IMR-90 (cell line): ENCODE results near the gene PRDM5. TPM values are rescaled to one million over a fixed set of nuclear protein-coding genes. Genes with fewer than 3 reads are reported as not detected.

Source experiments
- ATAC-seq: fragments of 200-7000 bp; cut with Tn5 transposase; 2 replicates; pipeline ENCODE4 v1.9.1; 2020; ENCODE audit warnings: low read depth, mild to moderate bottlenecking, moderate library complexity
- BruUV-seq: library from RNA; stranded (reverse); fragments of 400-500 nt; replicated peaks from 2 replicates; lab custom pipeline; 2021; lab: Mats Ljungman, UMichigan
- CTCF ChIA-PET: fragments of 300-600 bp; formaldehyde crosslinking; extraction: SDS; loops from one replicate; lab custom pipeline; 2021; ENCODE audit warnings: antibody characterized with exemption; lab: Yijun Ruan, JAX
- POLR2A ChIA-PET: fragments of 300-600 bp; sonication (Branson Sonifier 250); formaldehyde crosslinking; loops from one replicate; lab custom pipeline; 2022; ENCODE audit warnings: antibody characterized with exemption; ENCODE audit not compliant: unreplicated experiment; lab: Charles Lee
- DNase-seq: peaks from one replicate; pipeline ENCODE4 v3.0.0; 2013
- H2AFZ ChIP-seq: replicated peaks from 2 replicates; pipeline ENCODE3; 2013; ENCODE audit warnings: low read length, mild to moderate bottlenecking; ENCODE audit not compliant: poor library complexity
- H2AK5ac ChIP-seq: 2 replicates; pipeline ENCODE4 v1.6.1; 2013; ENCODE audit warnings: low read depth, low read length, inconsistent platforms
- H2AK9ac ChIP-seq: replicated peaks from 2 replicates; pipeline ENCODE3; 2013; ENCODE audit warnings: mild to moderate bottlenecking, low read depth, low read length, moderate library complexity; ENCODE audit not compliant: poor library complexity
- H2BK120ac ChIP-seq: 2 replicates; pipeline ENCODE4 v1.6.1; 2013; ENCODE audit warnings: low read depth, low read length, inconsistent platforms
- H2BK15ac ChIP-seq: 3 replicates; pipeline ENCODE4 v1.6.1; 2013; ENCODE audit warnings: low read depth, low read length, inconsistent platforms
- H2BK20ac ChIP-seq: 2 replicates; pipeline ENCODE4 v1.6.1; 2013; ENCODE audit warnings: low read depth, mild to moderate bottlenecking, inconsistent platforms, low read length, moderate library complexity
- H2BK5ac ChIP-seq: 2 replicates; pipeline ENCODE4 v1.6.1; 2013; ENCODE audit warnings: mild to moderate bottlenecking, low read depth, low read length, inconsistent platforms; ENCODE audit not compliant: poor library complexity, severe bottlenecking
- H3K14ac ChIP-seq: replicated peaks from 2 replicates; pipeline ENCODE4 v1.6.1; 2013; ENCODE audit warnings: low read depth, low read length, inconsistent platforms
- H3K18ac ChIP-seq: 2 replicates; pipeline ENCODE4 v1.6.1; 2013; ENCODE audit warnings: low read depth, low read length, control low read depth
- H3K23ac ChIP-seq: 2 replicates; pipeline ENCODE4 v1.6.1; 2013; ENCODE audit warnings: low read depth, low read length, inconsistent platforms
- H3K27ac ChIP-seq: 2 replicates; pipeline ENCODE4 v1.5.1; 2013; ENCODE audit warnings: mild to moderate bottlenecking, control low read depth, low read length; ENCODE audit not compliant: insufficient read depth
- H3K27me3 ChIP-seq: 2 replicates; pipeline ENCODE4 v1.6.1; 2013; ENCODE audit warnings: low read length; ENCODE audit not compliant: control insufficient read depth, insufficient read depth
- H3K36me3 ChIP-seq: 2 replicates; pipeline ENCODE4 v1.6.1; 2013; ENCODE audit warnings: low read length, mixed read lengths; ENCODE audit not compliant: control insufficient read depth, insufficient read depth
- H3K4ac ChIP-seq: 2 replicates; pipeline ENCODE4 v1.6.1; 2013; ENCODE audit warnings: low read depth, low read length, inconsistent platforms
- H3K4me1 ChIP-seq: 2 replicates; pipeline ENCODE4 v1.6.1; 2013; ENCODE audit warnings: low read length, mixed read lengths; ENCODE audit not compliant: control insufficient read depth, insufficient read depth
- H3K4me2 ChIP-seq: 2 replicates; pipeline ENCODE4 v1.6.1; 2013; ENCODE audit warnings: low read depth, mild to moderate bottlenecking, control low read depth, low read length, moderate library complexity
- H3K4me3 ChIP-seq: 2 replicates; pipeline ENCODE4 v1.5.1; 2013; ENCODE audit warnings: low read depth, mild to moderate bottlenecking, control low read depth, low read length, moderate library complexity; ENCODE audit not compliant: insufficient read depth
- H3K56ac ChIP-seq: 2 replicates; pipeline ENCODE4 v1.6.1; 2013; ENCODE audit warnings: low read length, inconsistent platforms; ENCODE audit not compliant: insufficient read depth; ENCODE audit errors: extremely low read depth
- H3K79me1 ChIP-seq, 2 experiments: 2 replicates each; pipeline ENCODE4 v1.6.1; 2013; ENCODE audit warnings: low read length in 2 of 2, inconsistent platforms in 1 of 2, low read depth in 1 of 2
- H3K9ac ChIP-seq: 2 replicates; pipeline ENCODE4 v1.6.1; 2013; ENCODE audit warnings: low read depth, low read length, control low read depth
- H3K9me1 ChIP-seq: 2 replicates; pipeline ENCODE4 v1.6.1; 2013; ENCODE audit warnings: low read length, inconsistent platforms; ENCODE audit not compliant: insufficient read depth
- H3K9me3 ChIP-seq: 2 replicates; pipeline ENCODE4 v1.6.1; 2013; ENCODE audit warnings: low read length; ENCODE audit not compliant: control insufficient read depth, insufficient read depth
- H4K20me1 ChIP-seq: 2 replicates; pipeline ENCODE4 v1.6.1; 2013; ENCODE audit warnings: low read length, inconsistent platforms; ENCODE audit not compliant: insufficient read depth
- H4K5ac ChIP-seq: 2 replicates; pipeline ENCODE4 v1.6.1; 2013; ENCODE audit warnings: mild to moderate bottlenecking, low read depth, low read length, control low read depth
- H4K8ac ChIP-seq, 2 experiments: 2 replicates each; pipeline ENCODE4 v1.6.1; 2013; ENCODE audit warnings: low read depth in 2 of 2, low read length in 2 of 2, control low read depth in 1 of 2, inconsistent platforms in 1 of 2
- H4K91ac ChIP-seq: 2 replicates; pipeline ENCODE4 v1.6.1; 2013; ENCODE audit warnings: low read depth, low read length, inconsistent platforms; ENCODE audit not compliant: insufficient read depth
- BHLHE40 ChIP-seq: fragments of 150-350 bp; IDR thresholded peaks from 2 replicates; pipeline ENCODE4 v1.6.1; 2016; ENCODE audit warnings: mild to moderate bottlenecking, low read depth, low read length
- CEBPB ChIP-seq: IDR thresholded peaks from 2 replicates; pipeline ENCODE4 v1.6.1; 2012; ENCODE audit warnings: low read depth, low read length, improper control_type of control experiment
- CHD1 ChIP-seq: IDR thresholded peaks from 2 replicates; pipeline ENCODE4 v1.6.1; 2012; ENCODE audit warnings: low read depth, low read length, improper control_type of control experiment
- CTCF ChIP-seq: conservative IDR thresholded peaks from 2 replicates; pipeline ENCODE4 v1.5.1; 2012; ENCODE audit warnings: mild to moderate bottlenecking, low read depth, low read length, improper control_type of control experiment
- ELK1 ChIP-seq: fragments of 150-350 bp; IDR thresholded peaks from 2 replicates; pipeline ENCODE4 v1.6.1; 2016; ENCODE audit warnings: low read depth, mild to moderate bottlenecking, low read length, moderate library complexity, borderline replicate concordance
- FOS ChIP-seq: fragments of 150-350 bp; IDR thresholded peaks from 2 replicates; pipeline ENCODE4 v1.6.1; 2016; ENCODE audit warnings: low read depth, low read length
- MAFK ChIP-seq: IDR thresholded peaks from 2 replicates; pipeline ENCODE4 v1.6.1; 2012; ENCODE audit warnings: low read depth, low read length, improper control_type of control experiment
- MAZ ChIP-seq: IDR thresholded peaks from 2 replicates; pipeline ENCODE4 v1.6.1; 2012; ENCODE audit warnings: low read depth, mild to moderate bottlenecking, low read length, improper control_type of control experiment, moderate library complexity, borderline replicate concordance
- MXI1 ChIP-seq: IDR thresholded peaks from 2 replicates; pipeline ENCODE4 v1.6.1; 2012; ENCODE audit warnings: low read depth, mild to moderate bottlenecking, low read length, moderate library complexity, borderline replicate concordance
- NFE2L2 ChIP-seq: fragments of 150-350 bp; IDR thresholded peaks from 2 replicates; pipeline ENCODE4 v1.6.1; 2016; ENCODE audit warnings: low read depth, mild to moderate bottlenecking, low read length
- POLR2A ChIP-seq: IDR thresholded peaks from 2 replicates; pipeline ENCODE4 v1.6.1; 2012; ENCODE audit warnings: mild to moderate bottlenecking, low read depth, low read length
- RAD21 ChIP-seq: IDR thresholded peaks from 2 replicates; pipeline ENCODE4 v1.6.1; 2012; ENCODE audit warnings: low read length, improper control_type of control experiment
- RCOR1 ChIP-seq: IDR thresholded peaks from 2 replicates; pipeline ENCODE4 v1.6.1; 2012; ENCODE audit warnings: mild to moderate bottlenecking, low read length, improper control_type of control experiment; ENCODE audit not compliant: insufficient replicate concordance
- RFX5 ChIP-seq: IDR thresholded peaks from 2 replicates; pipeline ENCODE4 v1.8.0; 2012; ENCODE audit warnings: low read depth, mild to moderate bottlenecking, low read length, moderate library complexity
- SMC3 ChIP-seq: fragments of 150-350 bp; IDR thresholded peaks from 2 replicates; pipeline ENCODE4 v1.6.1; 2016; ENCODE audit warnings: low read depth, mild to moderate bottlenecking, antibody characterized with exemption, low read length, moderate library complexity
- USF2 ChIP-seq: fragments of 150-350 bp; IDR thresholded peaks from 2 replicates; pipeline ENCODE4 v1.6.1; 2017; ENCODE audit warnings: mild to moderate bottlenecking, antibody characterized with exemption, low read length, low read depth
- WGBS, 2 experiments: methylation state at CpG; one replicate each; pipeline versions ENCODE4 v1.1.5 to v1.1.7; 2013; ENCODE audit warnings: missing lambda C conversion rate in 2 of 2; ENCODE audit not compliant: insufficient read length in 1 of 2; ENCODE audit errors: extremely low coverage in 2 of 2; 5-methylcytosine and 5-hydroxymethylcytosine counted together
- dilution Hi-C: fragments of 300-500 bp; cut with HindIII; formaldehyde crosslinking; loops from one replicate; pipeline ENCODE4 v1.14.3; 2018; ENCODE audit warnings: low sequenced_read_pairs; ENCODE audit not compliant: unreplicated experiment
- in situ Hi-C: fragments of 300-500 bp; cut with MboI; formaldehyde crosslinking; loops from 3 replicates; pipeline ENCODE4 v1.14.3; 2019; ENCODE audit warnings: low sequenced_read_pairs, inconsistent platforms, mixed read lengths
- intact Hi-C: fragments of 100-400 bp; cut with micrococcal nuclease; formaldehyde crosslinking; loops from 2 replicates; pipeline ENCODE4 v1.10.0; 2022
- polyA plus RNA-seq, 3 experiments: library from polyadenylated mRNA; depleted of rRNA; stranded (reverse); fragments of >200 nt; gene quantifications; 2 replicates each; pipeline ENCODE4 v1.2.3, GENCODE V29; 2012; ENCODE audit warnings: low replicate concordance in 1 of 3
- total RNA-seq: library from RNA; depleted of rRNA; stranded (reverse); fragments of >200 nt; gene quantifications from 2 replicates; pipeline ENCODE4 v1.2.3, GENCODE V29; 2012

PRDM5 gene
- total and polyA plus RNA-seq, 2 of the 4 experiments (the other 2 are of a cell fraction), result 4.1 to 10.8 TPM

GRCh38 chr4:120672076-120672475 lies 250.4 kb downstream of the PRDM5 start:
- Histone ChIP-seq H3K27ac (no peak overlapping the region), H2BK5ac (no peak overlapping the region), H3K14ac (no peak overlapping the region), H2BK20ac (no peak overlapping the region), H3K23ac (no peak overlapping the region), H4K8ac (no peak overlapping the region), H4K20me1 (no peaks in the 10 kb centered on the region), H3K4me3 (no peak overlapping the region), H3K36me3 (no peaks in the 10 kb centered on the region), H4K91ac (no peak overlapping the region), H3K56ac (no peak overlapping the region), H3K27me3 (no peaks in the 10 kb centered on the region), H3K4me1 (no peaks in the 10 kb centered on the region), H3K4ac (no peak overlapping the region), H3K18ac (no peak overlapping the region), H2BK120ac (no peak overlapping the region), H3K9me1 (no peaks in the 10 kb centered on the region), H3K79me1 (no peaks in the 10 kb centered on the region), H3K9ac (no peak overlapping the region), H3K9me3 (no peaks in the 10 kb centered on the region), H2AK5ac (no peak overlapping the region), H3K4me2 (no peak overlapping the region), H2AK9ac (no peak overlapping the region), H2AFZ (no peak overlapping the region), H2BK15ac (no peak overlapping the region), H4K5ac (no peak overlapping the region)
- intact Hi-C loops (no loop called here), in situ Hi-C loops (no loop called here), dilution Hi-C loops (no loop called here)
- no CpG with 5 or more reads among the region's 1 CpG for WGBS, 2 experiments
- DNase-seq, result no peak
- no peak for ATAC-seq
- ChIA-PET CTCF (interaction anchor here (0.6 kb wide), 2 partner anchors 10 to 404 kb away, joined by 3 read pairs; no protein-coding TSS in a partner anchor), POLR2A (no interaction called here)
- TF ChIP-seq MXI1 (no peak), MAFK (no peak), CTCF (no peak), RAD21 (no peak), RCOR1 (no peak), MAZ (no peak), FOS (no peak), NFE2L2 (no peak), RFX5 (no peak), SMC3 (no peak), USF2 (no peak), BHLHE40 (no peak), CEBPB (no peak), POLR2A (no peak), CHD1 (no peak), ELK1 (no peak)
- BruUV-seq, result no TSS peak
